ENCODE measurements around the gene SNAP23. TPM values are rescaled to one million over a fixed set of nuclear protein-coding genes. Genes with fewer than 3 reads are reported as not detected.

SNAP23 gene
- polyA plus RNA-seq, 1 donor (not counting 4 experiments of a cell fraction or from before 2014, with no cell fraction given), result 68.4 TPM

GRCh38 chr15:42490671-42491538 lies 4.5 kb upstream of the SNAP23 start, which contains the start of gene ZNF106:
TSS of gene ZNF106 (minus strand) at chr15:42491141. CDS start at chr15:42472289, 18,852 bp downstream.
- DNase-seq (ENCODE audit: low read depth, low spot score) (peak; percentile 58), FAIRE-seq (no peak)
- Histone ChIP-seq H3K4me1 (ENCODE audit: control insufficient read depth, extremely low read depth, insufficient read depth, low read length) (peaks cover 33% of the 10 kb centered on the region), H3K9me1 (ENCODE audit: control insufficient read depth, extremely low read depth, insufficient read depth, low read length) (no peaks in the 10 kb centered on the region), H2AFZ (ENCODE audit: control insufficient read depth, low read length) (peak within 1 kb of the TSS; percentile 88), H3K9me3 (ENCODE audit: control insufficient read depth, low read depth, low read length) (no peaks in the 10 kb centered on the region), H3K79me2 (ENCODE audit: control insufficient read depth, insufficient read depth, low read length) (peaks cover 50% of the 10 kb centered on the region), H3K36me3 (ENCODE audit: control insufficient read depth in 2 of 2, extremely low read depth in 1 of 2, insufficient read depth in 2 of 2, low read length in 2 of 2) (no peaks in the 10 kb centered on the region), H3K27me3 (ENCODE audit: control insufficient read depth, extremely low read depth, insufficient read depth, low read length) (no peaks in the 10 kb centered on the region), H3K9ac (ENCODE audit: control insufficient read depth, extremely low read depth, insufficient read depth, low read length) (peak within 1 kb of the TSS; percentile 92), H3K4me2 (ENCODE audit: control insufficient read depth, extremely low read depth, insufficient read depth, low read depth, low read length) (peak within 1 kb of the TSS; percentile 83), H3K27ac (ENCODE audit: control insufficient read depth, insufficient read depth, low read length) (peak within 1 kb of the TSS; percentile 97), H3K4me3 (ENCODE audit: control insufficient read depth in 2 of 3, extremely low read depth in 1 of 3, insufficient read depth in 2 of 3, low read depth in 1 of 3, low read length in 3 of 3) (peak within 1 kb of the TSS; percentile 73 to 88 (median 81)), H4K20me1 (ENCODE audit: control insufficient read depth, extremely low read depth, insufficient read depth, low read length) (no peaks in the 10 kb centered on the region)
- dilution Hi-C loops (cut with MboI; ENCODE audit: extremely low pct_ligation_motif_present, low sequenced_read_pairs), result no loop called here
- no peak for TF ChIP-seq CTCF (optimal IDR thresholded peaks at IDR 0.05 in 1 of 3, IDR thresholded peaks at IDR 0.05 in 1 of 3, conservative IDR thresholded peaks at IDR 0.05 in 1 of 3; ENCODE audit: extremely low read depth in 1 of 3, insufficient read depth in 2 of 3, low read length in 3 of 3)
- TF ChIP-seq EZH2 (IDR thresholded peaks at IDR 0.05; ENCODE audit: low read length), result no peak

- peak overlapping the region; percentile 92 for H3K9ac ChIP-seq (ENCODE audit: control insufficient read depth, extremely low read depth, insufficient read depth, low read length)
- peak; percentile 41 for DNase-seq (ENCODE audit: low read depth, low spot score)
- no peaks in the 10 kb centered on the region for H3K9me1 ChIP-seq (ENCODE audit: control insufficient read depth, extremely low read depth, insufficient read depth, low read length)
- H3K9me3 ChIP-seq (ENCODE audit: control insufficient read depth, low read depth, low read length), result no peaks in the 10 kb centered on the region
- no peaks in the 10 kb centered on the region for H3K27me3 ChIP-seq (ENCODE audit: control insufficient read depth, extremely low read depth, insufficient read depth, low read length)
- no peaks in the 10 kb centered on the region for H3K36me3 ChIP-seq (ENCODE audit: control insufficient read depth in 2 of 2, extremely low read depth in 1 of 2, insufficient read depth in 2 of 2, low read length in 2 of 2)
- H3K79me2 ChIP-seq (ENCODE audit: control insufficient read depth, insufficient read depth, low read length), result peaks cover 50% of the 10 kb centered on the region
- H4K20me1 ChIP-seq (ENCODE audit: control insufficient read depth, extremely low read depth, insufficient read depth, low read length), result no peaks in the 10 kb centered on the region
- FAIRE-seq, result no peak
- peaks cover 35% of the 10 kb centered on the region for H3K4me1 ChIP-seq (ENCODE audit: control insufficient read depth, extremely low read depth, insufficient read depth, low read length)
- H3K4me3 ChIP-seq (ENCODE audit: control insufficient read depth in 2 of 3, extremely low read depth in 1 of 3, insufficient read depth in 2 of 3, low read depth in 1 of 3, low read length in 3 of 3), result peak overlapping the region; percentile 73 to 88 (median 81)
- dilution Hi-C loops (cut with MboI; ENCODE audit: extremely low pct_ligation_motif_present, low sequenced_read_pairs), result no loop called here
- H3K27ac ChIP-seq (ENCODE audit: control insufficient read depth, insufficient read depth, low read length), result peak overlapping the region; percentile 97
- peak overlapping the region; percentile 83 for H3K4me2 ChIP-seq (ENCODE audit: control insufficient read depth, extremely low read depth, insufficient read depth, low read depth, low read length)
- H2AFZ ChIP-seq (ENCODE audit: control insufficient read depth, low read length), result peak overlapping the region; percentile 77
- TF ChIP-seq EZH2 (IDR thresholded peaks at IDR 0.05; ENCODE audit: low read length) (no peak), CTCF (optimal IDR thresholded peaks at IDR 0.05 in 1 of 3, IDR thresholded peaks at IDR 0.05 in 1 of 3, conservative IDR thresholded peaks at IDR 0.05 in 1 of 3; ENCODE audit: extremely low read depth in 1 of 3, insufficient read depth in 2 of 3, low read length in 3 of 3) (no peak)
Observed at GRCh38 chr15:42491539-42492225, 3.8 kb upstream of the SNAP23 start.
